Kidney epithelial cell (primary cell): ENCODE results near the gene NCOA3. TPM values are rescaled to one million over a fixed set of nuclear protein-coding genes. Genes with fewer than 3 reads are reported as not detected.

Source experiments
- DNase-seq: peaks from one replicate; pipeline ENCODE4 v3.0.0-alpha.2; 2010; ENCODE audit warnings: low read depth
- H3K27me3 ChIP-seq: 2 replicates; pipeline ENCODE4 v1.6.0; 2011; ENCODE audit warnings: low read length; ENCODE audit not compliant: control insufficient read depth, insufficient read depth
- H3K36me3 ChIP-seq: 2 replicates; pipeline ENCODE4 v1.5.1; 2011; ENCODE audit warnings: low read length; ENCODE audit not compliant: control insufficient read depth, insufficient read depth
- H3K4me3 ChIP-seq: 2 replicates; pipeline ENCODE4 v1.5.1; 2011; ENCODE audit warnings: low read depth, mild to moderate bottlenecking, control low read depth, low read length
- CTCF ChIP-seq: IDR thresholded peaks from 2 replicates; pipeline ENCODE4 v1.5.1; 2011; ENCODE audit warnings: mild to moderate bottlenecking, moderate library complexity, low read length, control low read depth, inconsistent platforms; ENCODE audit not compliant: insufficient read depth, poor library complexity, severe bottlenecking
- total RNA-seq: library from RNA; depleted of rRNA; stranded (reverse); fragments of >200 nt; gene quantifications from 2 replicates; pipeline ENCODE4 v1.2.3, GENCODE V29; 2015

NCOA3 gene
- total RNA-seq, 1 donor from 2014 or later, result 27.3 TPM

GRCh38 chr20:47677635-47678453 is 176.2 kb downstream of the NCOA3 start:
- H3K36me3 ChIP-seq, result no peaks in the 10 kb centered on the region
- peak; percentile 25 for DNase-seq
- no peaks in the 10 kb centered on the region for H3K27me3 ChIP-seq
- TF ChIP-seq CTCF, result peak; percentile 93
- no peak overlapping the region for H3K4me3 ChIP-seq

- H3K27me3 ChIP-seq, result no peaks in the 10 kb centered on the region
- DNase-seq, result no peak
- TF ChIP-seq CTCF, result no peak
- H3K36me3 ChIP-seq, result no peaks in the 10 kb centered on the region
- H3K4me3 ChIP-seq, result no peak overlapping the region
These were observed 176.8 kb downstream of the NCOA3 start for GRCh38 chr20:47678536-47678935.

- Histone ChIP-seq H3K4me3 (no peak overlapping the region), H3K27me3 (no peaks in the 10 kb centered on the region), H3K36me3 (no peaks in the 10 kb centered on the region)
- TF ChIP-seq CTCF, result no peak
- DNase-seq, result no peak
These were observed 177.8 kb downstream of the NCOA3 start for GRCh38 chr20:47679462-47679861.

GRCh38 chr20:47680804-47681529 is 179.3 kb downstream of the NCOA3 start:
- no peaks in the 10 kb centered on the region for H3K36me3 ChIP-seq

GRCh38 chr20:47682028-47682783 is 180.5 kb downstream of the NCOA3 start:
- Histone ChIP-seq H3K4me3 (no peak overlapping the region), H3K36me3 (no peaks in the 10 kb centered on the region), H3K27me3 (no peaks in the 10 kb centered on the region)
- DNase-seq, result no peak
- no peak for TF ChIP-seq CTCF

More at GRCh38 chr20:47680804-47681529, 179.3 kb downstream of the NCOA3 start:
- no peak overlapping the region for H3K4me3 ChIP-seq
- no peaks in the 10 kb centered on the region for H3K27me3 ChIP-seq
- DNase-seq, result no peak
- no peak for TF ChIP-seq CTCF
